ENCODE measurements around the gene TOM1L1.

The TOM1L1 gene

DNA sequence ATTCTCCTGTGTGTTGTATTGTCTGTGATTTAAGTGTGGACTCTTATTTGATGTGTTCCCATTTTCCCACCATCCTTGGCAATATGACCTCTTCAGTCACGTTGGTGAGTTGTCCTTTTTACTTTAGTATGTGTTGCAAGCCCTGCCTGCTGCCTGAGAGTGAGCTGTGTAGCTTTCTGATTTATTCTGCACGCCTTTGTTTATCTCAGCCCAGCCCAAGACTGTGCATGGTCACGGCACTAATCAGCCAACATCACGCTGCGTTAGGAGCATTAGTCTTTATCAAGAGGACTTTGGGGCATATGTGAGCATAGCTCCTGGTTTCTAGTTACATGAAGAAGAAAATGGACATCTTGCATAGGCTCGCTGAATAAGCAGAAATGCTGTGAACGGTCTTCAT, 6.0 kb downstream of the TOM1L1 start:
- no peak for DNase-seq (ENCODE audit: extremely low read depth, low read depth)
- TF ChIP-seq, protein P1, sequence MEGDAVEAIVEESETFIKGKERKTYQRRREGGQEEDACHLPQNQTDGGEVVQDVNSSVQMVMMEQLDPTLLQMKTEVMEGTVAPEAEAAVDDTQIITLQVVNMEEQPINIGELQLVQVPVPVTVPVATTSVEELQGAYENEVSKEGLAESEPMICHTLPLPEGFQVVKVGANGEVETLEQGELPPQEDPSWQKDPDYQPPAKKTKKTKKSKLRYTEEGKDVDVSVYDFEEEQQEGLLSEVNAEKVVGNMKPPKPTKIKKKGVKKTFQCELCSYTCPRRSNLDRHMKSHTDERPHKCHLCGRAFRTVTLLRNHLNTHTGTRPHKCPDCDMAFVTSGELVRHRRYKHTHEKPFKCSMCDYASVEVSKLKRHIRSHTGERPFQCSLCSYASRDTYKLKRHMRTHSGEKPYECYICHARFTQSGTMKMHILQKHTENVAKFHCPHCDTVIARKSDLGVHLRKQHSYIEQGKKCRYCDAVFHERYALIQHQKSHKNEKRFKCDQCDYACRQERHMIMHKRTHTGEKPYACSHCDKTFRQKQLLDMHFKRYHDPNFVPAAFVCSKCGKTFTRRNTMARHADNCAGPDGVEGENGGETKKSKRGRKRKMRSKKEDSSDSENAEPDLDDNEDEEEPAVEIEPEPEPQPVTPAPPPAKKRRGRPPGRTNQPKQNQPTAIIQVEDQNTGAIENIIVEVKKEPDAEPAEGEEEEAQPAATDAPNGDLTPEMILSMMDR (IDR thresholded peaks at IDR 0.05; ENCODE audit: low read depth, low read length) = no peak

DNA sequence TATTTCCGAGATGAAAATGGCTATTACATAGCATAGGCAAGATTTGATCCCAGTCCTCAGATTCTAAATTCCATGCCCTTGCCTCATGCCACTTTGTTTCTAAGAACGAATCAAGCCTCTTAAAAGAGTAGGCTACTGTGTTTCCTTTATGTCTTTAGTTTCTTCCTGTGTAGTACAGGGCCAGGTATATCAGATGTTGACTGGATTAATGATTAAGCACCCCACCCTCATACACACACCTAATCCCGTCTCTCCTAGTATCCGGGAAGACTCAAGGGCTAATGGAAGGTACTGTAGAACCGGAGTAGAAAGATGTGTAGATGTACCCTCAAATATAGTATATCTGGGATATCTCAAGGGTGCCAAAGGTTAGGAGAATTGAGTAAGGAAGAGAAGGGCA, 6.7 kb downstream of the TOM1L1 start:
- TF ChIP-seq, protein P1 (IDR thresholded peaks at IDR 0.05; ENCODE audit: low read depth, low read length) = no peak
- DNase-seq (ENCODE audit: extremely low read depth, low read depth) = no peak

DNA sequence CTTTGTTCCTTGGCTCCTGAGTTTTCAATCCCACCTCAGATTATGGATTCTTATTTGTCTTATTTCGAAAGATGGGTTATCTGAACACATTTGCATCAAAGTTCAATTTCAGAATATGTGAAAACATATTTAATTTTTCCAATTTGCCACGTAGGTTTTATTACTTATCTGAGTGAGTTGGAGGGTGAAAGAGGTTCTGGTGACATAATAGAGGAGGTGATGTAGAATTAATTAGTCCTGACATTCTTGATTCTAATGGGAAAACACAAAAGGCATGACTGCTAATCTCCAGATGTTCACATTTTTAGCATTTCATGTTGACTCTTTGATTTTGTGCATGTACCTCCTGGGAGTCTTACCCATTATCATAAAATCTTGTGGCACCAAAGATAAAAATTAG, 9.1 kb downstream of the TOM1L1 start:
- TF ChIP-seq, protein P1 (IDR thresholded peaks at IDR 0.05; ENCODE audit: low read depth, low read length) = no peak
- no peak for DNase-seq (ENCODE audit: extremely low read depth, low read depth)

DNA sequence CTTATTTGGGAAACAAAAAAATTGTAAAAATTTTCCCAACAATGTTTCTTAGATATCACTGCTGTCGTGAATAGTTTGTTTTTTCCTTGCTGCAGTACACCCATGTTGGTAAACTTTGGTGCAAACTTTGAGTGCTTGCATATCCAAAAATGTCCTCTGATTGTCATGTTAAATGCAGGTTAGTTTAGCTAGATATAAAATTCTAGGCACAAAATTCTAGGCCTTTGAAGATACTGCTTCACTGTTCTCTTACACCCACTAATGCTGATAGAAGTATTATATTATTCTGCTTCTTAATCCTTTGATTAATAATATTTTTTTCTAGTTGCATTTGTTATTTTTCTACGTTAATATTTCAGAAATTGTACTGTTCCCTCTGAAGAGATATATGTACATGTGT, 16.1 kb downstream of the TOM1L1 start:
- TF ChIP-seq, protein P1 (IDR thresholded peaks at IDR 0.05; ENCODE audit: low read depth, low read length) = no peak
- DNase-seq (ENCODE audit: extremely low read depth, low read depth) = no peak

DNA sequence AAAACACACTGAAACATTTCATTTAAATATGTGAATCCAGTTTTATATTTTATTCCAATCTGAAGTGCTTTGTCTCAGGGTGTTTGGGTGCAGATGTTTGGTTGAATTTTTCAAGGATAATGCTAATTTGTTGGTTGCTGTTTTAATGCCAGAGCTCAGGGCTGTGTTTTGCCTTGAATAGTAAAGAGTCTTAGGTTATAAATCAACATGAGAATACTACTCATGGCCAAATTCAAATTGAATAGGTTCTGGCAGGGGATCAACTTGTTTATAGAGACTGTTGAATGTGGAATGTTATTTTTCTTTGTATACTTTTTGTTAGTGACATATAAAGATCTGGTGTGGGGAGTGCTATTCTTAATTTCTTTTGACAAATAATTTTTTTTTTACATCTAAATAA, 18.8 kb downstream of the TOM1L1 start:
- TF ChIP-seq, protein P1 (IDR thresholded peaks at IDR 0.05; ENCODE audit: low read depth, low read length) = no peak
- DNase-seq (ENCODE audit: extremely low read depth, low read depth) = no peak

DNA sequence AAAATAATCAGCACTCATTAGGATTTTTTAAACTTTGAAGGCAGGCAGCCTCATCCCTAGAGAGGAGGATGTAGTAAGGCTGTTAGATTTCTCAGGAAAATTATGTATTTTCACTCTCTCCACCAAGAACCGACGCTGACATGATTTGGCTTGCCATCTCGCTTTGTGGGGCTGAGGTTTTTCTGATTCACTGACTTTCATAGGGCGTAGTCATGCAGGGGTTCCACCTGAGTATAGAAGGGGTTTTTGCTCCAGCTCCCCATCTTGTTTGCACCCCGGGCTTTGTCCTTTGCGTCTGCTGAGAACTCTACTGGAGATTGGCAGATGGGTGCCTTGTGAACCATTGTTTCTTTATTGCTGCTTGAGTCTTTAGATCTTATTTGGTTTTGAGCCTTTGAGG, 20.2 kb downstream of the TOM1L1 start:
- DNase-seq (ENCODE audit: extremely low read depth, low read depth) = no peak
- TF ChIP-seq, protein P1 (IDR thresholded peaks at IDR 0.05; ENCODE audit: low read depth, low read length) = no peak

DNA sequence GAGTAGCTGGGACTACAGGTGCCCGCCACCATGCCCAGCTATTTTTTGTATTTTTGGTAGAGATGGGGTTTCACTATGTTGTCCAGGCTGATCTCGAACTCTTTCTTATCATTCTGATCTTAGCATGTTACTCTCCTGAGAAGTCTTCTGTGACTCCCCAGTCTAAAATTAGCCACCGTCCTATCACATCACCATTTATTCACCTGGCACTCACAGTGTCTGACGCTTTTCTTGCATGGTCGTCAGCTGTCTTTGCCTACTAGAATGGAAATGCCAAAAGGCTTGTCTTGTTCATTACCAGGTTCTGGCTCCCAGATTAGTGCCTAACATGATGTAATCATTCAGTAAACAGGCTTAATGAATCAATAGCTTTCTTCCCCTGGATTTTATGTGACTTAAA, 23.8 kb downstream of the TOM1L1 start:
- TF ChIP-seq, protein P1 (IDR thresholded peaks at IDR 0.05; ENCODE audit: low read depth, low read length) = no peak
- DNase-seq (ENCODE audit: extremely low read depth, low read depth) = no peak
